ENCODE results near the gene STX8. TPM values are rescaled to one million over a fixed set of nuclear protein-coding genes. Genes with fewer than 3 reads are reported as not detected.

STX8 gene
- total RNA-seq, 1 experiment from 2014 or later: 38.8 TPM

- no TSS peak for BruUV-seq (replicated peaks)
- no peak overlapping the region for H3K4me3 ChIP-seq (replicated peaks in 1 of 2; ENCODE audit: low read depth in 1 of 2, low read length in 2 of 2)
- H3K4me1 ChIP-seq (ENCODE audit: control insufficient read depth in 1 of 2, insufficient read depth in 2 of 2, low read length in 2 of 2): no peaks in the 10 kb centered on the region
- H3K36me3 ChIP-seq (ENCODE audit: control insufficient read depth in 1 of 2, insufficient read depth in 2 of 2, low read length in 2 of 2): no peaks in the 10 kb centered on the region
- no peaks in the 10 kb centered on the region for H3K27me3 ChIP-seq (ENCODE audit: insufficient read depth, low read length)
- intact Hi-C loops (cut with micrococcal nuclease): no loop called here
- H3K27ac ChIP-seq (ENCODE audit: low read depth, low read length): no peak overlapping the region
- TF ChIP-seq SRF (IDR thresholded peaks at IDR 0.05; ENCODE audit: low read depth) (no peak), MAX (IDR thresholded peaks at IDR 0.05) (no peak), FOSL1 (IDR thresholded peaks at IDR 0.05; ENCODE audit: low read depth) (no peak), ZFX (IDR thresholded peaks at IDR 0.05) (no peak), SP1 (IDR thresholded peaks at IDR 0.05; ENCODE audit: low read depth) (no peak), EGR1 (IDR thresholded peaks at IDR 0.05; ENCODE audit: low read depth) (no peak), ZBTB33 (IDR thresholded peaks at IDR 0.05; ENCODE audit: extremely low read depth, insufficient replicate concordance, low read length) (no peak), POLR2A (IDR thresholded peaks at IDR 0.05; ENCODE audit: borderline replicate concordance, extremely low read depth, insufficient read depth, insufficient read length) (no peak), POLR2AphosphoS5 (IDR thresholded peaks at IDR 0.05; ENCODE audit: low read depth, low read length) (no peak), ELF1 (IDR thresholded peaks at IDR 0.05; ENCODE audit: borderline replicate concordance, low read depth) (no peak), REST (IDR thresholded peaks at IDR 0.05; ENCODE audit: low read depth) (no peak), ATF3 (IDR thresholded peaks at IDR 0.05) (no peak), YY1 (IDR thresholded peaks at IDR 0.05; ENCODE audit: extremely low read depth, insufficient replicate concordance, low read depth, low read length) (no peak), CTCF (IDR thresholded peaks at IDR 0.05 in 2 of 3, conservative IDR thresholded peaks at IDR 0.05 in 1 of 3; ENCODE audit: borderline replicate concordance in 1 of 3, insufficient read depth in 1 of 3, low read depth in 2 of 3, low read length in 2 of 3) (no peak), CEBPB (IDR thresholded peaks at IDR 0.05; ENCODE audit: low read depth) (no peak), JUND (IDR thresholded peaks at IDR 0.05) (no peak), ZNF274 (IDR thresholded peaks at IDR 0.05; ENCODE audit: low read depth, low read length) (no peak), EZH2phosphoT487 (IDR thresholded peaks at IDR 0.05; ENCODE audit: borderline replicate concordance) (no peak), TCF7L2 (IDR thresholded peaks at IDR 0.05; ENCODE audit: borderline replicate concordance, extremely low read depth, insufficient read depth, insufficient read length) (no peak)
- H4K20me1 ChIP-seq (ENCODE audit: insufficient read depth): no peaks in the 10 kb centered on the region
- no peaks in the 10 kb centered on the region for H3K9me2 ChIP-seq (ENCODE audit: insufficient read depth)
- ATAC-seq (no peak), DNase-seq (ENCODE audit: low read depth, low spot score) (no peak)
- no peak overlapping the region for H2AFZ ChIP-seq (ENCODE audit: low read depth, low read length, poor library complexity, severe bottlenecking)
- H3K9ac ChIP-seq (ENCODE audit: low read length): no peak overlapping the region
- H3K79me2 ChIP-seq (ENCODE audit: insufficient read depth, low read length): no peaks in the 10 kb centered on the region
- no peak overlapping the region for H3K4me2 ChIP-seq (ENCODE audit: low read length)
- ChIA-PET RAD21 (ENCODE audit: low non-redundant PET in 1 of 2, low total read pairs in 2 of 2, uncharacterized antibody in 2 of 2, unreplicated experiment in 2 of 2) (no interaction called here), CTCF (no interaction called here), POLR2A (no interaction called here)
- no peaks in the 10 kb centered on the region for H3K9me3 ChIP-seq (ENCODE audit: control insufficient read depth in 1 of 2, insufficient read depth in 1 of 2, low read depth in 1 of 2, low read length in 2 of 2)
Observed at GRCh38 chr17:9249245-9249953, 326.2 kb downstream of the STX8 start.
